ENCODE results near the gene CPNE8.

The CPNE8 gene

DNA sequence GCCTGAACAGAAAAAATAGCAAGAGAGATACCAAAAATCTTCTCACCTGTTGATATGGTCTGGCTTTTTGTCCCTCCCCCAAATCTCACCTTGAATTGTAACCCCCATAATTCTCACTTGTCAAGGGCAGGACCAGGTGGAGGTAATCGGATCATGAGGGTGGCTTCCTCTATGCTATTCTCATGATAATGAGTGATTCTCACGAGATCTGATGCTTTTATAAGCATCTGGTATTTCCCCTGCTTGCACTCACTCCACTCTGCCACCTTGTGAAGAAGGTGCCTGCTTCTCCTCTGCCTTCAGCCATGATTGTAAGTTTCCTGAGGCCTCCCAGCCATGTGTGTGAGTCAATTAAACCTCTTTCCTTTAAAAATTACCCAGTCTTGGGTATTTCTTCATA, 291.2 kb downstream of the CPNE8 start:
- no peak for DNase-seq

DNA sequence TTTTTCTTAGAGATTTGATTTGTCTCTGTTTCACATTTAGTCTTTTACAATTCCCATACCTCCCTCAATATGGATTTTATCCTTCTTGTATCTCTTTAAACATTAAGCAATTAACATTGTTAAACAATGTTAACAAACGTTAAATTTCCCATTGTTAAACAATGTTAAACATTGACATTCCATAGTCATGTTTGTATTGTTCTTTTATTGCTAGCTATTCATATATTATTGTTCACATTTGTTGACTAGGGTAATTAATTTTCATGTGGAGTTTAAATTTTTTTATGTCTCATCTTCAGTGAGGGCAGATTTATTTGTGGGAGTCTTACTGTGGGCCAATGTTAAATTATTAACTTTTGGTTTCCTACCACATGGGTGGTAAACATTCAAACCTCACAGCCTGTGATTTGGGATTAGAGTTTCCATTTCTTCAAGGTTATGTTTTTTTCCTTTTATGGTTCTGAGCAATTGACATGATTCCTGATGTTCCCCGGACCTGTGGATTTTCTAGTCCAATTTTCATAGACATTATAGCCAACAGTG, 294.5 kb downstream of the CPNE8 start:
- no peak for DNase-seq

DNA sequence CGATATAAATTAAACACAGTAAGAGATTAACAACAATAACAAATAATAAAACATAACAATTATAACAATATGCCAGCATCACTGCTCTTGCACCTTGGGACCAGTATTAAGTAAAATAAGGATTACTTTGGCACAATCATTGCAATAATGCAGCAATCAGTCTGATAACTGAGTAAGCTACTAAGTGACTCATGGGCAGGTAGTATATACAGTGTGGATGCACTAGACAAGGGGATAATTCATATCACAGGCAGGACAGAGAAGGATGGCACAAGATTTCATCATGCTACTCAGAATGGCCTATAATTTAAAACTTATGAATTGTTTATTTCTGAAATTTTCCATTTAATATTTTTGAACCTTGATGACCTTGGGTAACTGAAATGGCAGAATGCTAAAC, 298.1 kb downstream of the CPNE8 start:
- no peak for DNase-seq

Data from inflammatory macrophage treated with lipopolysaccharide for 1 hour (primary cell).